HuH-7.5 (cell line): ENCODE results near the gene TCERG1L.

ENCODE experiments used
- DNase-seq: peaks from one replicate; pipeline ENCODE4 v3.0.0; 2011; ENCODE audit warnings: low spot score

Gene TCERG1L

DNA sequence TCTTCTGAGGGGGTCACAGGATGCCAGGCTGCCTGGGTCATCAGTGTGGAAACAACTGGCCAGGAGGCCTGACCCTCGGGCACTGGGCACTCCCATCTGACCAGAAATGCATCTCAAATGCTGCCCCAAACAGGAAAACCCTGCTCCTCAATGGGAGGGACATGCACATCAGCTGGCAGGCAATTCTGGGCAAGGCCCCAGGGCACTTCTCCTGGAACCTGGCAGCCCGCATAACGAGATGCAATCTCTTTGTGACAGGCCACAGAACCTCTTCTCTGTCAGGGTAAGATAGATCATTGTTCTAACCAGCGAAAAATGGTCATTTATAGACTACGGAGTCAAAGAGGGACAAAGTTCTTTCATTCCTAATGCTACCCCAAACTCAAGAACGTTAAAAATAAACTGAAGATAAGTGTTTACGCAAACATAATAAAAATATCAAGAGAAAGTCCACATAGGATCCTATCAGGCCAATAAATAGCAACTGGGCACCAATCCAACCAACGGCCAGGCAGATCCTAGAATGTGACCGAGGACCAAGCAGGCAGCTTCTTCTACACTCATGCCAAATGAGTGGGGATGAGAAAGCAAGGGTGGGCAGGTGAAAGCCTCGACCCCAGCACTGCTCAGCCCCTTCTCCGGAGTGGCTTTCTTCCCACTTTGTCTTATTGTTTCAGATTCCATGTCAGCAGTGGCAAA is 212.3 kb downstream of the TCERG1L start:
- no peak for DNase-seq

GRCh38 chr10:131098416-131098952 is 213.0 kb downstream of the TCERG1L start:
- no peak for DNase-seq

DNA sequence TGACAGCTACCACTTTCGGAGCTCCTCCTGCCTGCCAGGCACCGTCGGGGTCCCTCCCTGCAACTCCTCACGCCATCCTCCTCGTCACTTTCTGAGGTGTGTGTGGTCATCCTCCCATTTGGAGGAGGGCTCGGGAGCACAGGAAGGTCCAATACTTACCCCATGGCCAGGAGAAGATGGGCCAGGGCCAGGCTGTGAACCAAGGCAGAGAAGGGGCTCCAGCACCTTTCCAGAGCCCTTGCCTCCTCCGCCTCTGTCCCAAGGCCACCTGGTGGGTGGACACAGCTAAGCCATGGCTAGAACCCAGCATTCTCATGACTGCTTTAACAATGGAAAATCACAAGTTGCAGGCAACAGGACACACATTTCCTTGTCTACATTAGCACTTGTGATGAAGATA is 215.5 kb downstream of the TCERG1L start:
- no peak for DNase-seq

GRCh38 chr10:131095313-131095580 is 216.3 kb downstream of the TCERG1L start:
- no peak for DNase-seq

DNA sequence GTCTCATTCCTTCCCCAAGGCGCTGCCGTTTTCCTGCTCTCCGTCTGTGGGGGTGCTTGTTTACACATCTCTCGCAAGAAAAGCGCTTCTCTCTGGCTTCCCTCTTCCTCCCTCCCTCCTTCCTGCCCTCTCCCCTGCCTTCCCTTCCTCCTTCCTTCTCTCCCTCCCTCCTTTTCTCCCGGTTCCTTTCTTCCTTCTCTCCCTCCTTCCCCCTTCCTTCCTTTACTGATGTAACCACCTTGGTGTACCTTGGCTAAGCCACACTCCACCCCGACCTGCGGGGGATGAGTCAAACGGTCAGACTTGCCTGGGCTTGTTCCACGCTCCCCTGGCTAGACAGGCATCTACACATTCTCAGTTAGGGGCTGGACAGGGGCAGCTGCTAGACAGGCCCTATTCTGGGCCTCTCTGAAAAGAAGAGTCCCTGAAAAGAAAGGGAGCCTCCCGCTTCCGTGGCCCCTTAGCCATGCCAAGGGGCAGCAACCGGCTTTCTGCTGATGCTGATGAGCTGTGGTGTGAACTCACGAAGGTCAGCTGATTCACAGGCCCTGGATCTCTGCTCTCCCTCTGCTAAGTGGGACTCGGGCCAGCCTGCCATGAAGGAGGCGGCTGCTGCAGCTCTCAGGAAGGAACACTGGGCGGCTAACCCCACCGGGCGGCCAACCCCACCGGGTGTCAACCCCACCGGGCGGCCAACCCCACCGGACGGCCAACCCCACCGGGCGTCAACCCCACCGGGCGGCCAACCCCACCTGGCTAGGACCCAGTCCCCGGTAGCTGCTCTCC is 216.8 kb downstream of the TCERG1L start:
- DNase-seq: no peak

- no peak for DNase-seq
Measured at GRCh38 chr10:131093795-131094366, 217.6 kb downstream of the TCERG1L start.

- DNase-seq: no peak
Measured at GRCh38 chr10:131093346-131093745, 218.2 kb downstream of the TCERG1L start.

GRCh38 chr10:131092876-131093275 is 218.6 kb downstream of the TCERG1L start:
- no peak for DNase-seq

- no peak for DNase-seq
Measured at GRCh38 chr10:131092386-131092785, 219.1 kb downstream of the TCERG1L start.

GRCh38 chr10:131091682-131092081 is 219.8 kb downstream of the TCERG1L start:
- no peak for DNase-seq

- no peak for DNase-seq
Measured at GRCh38 chr10:131090761-131091661, 220.5 kb downstream of the TCERG1L start.

- no peak for DNase-seq
Measured at GRCh38 chr10:131089861-131090260, 221.7 kb downstream of the TCERG1L start.

DNA sequence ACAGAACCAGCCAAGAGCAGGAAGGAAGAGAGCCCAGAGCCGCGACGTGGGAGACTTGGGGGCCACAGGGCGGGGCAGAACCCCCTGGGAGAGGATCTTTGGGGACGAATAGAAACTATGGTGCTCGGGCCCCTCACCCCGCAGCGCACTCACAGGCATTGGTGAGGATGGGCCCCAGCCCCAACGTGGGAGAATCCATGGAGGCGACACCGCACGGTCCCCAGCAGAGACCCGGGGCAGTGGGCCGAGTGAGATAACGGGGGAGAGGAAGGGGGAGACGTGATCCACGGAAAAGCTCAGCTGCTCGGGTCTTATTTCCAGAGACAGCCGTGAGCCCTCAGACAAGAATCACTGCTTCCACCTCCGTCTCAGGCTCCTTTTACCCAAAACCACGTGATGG is 222.4 kb downstream of the TCERG1L start:
- no peak for DNase-seq

DNA sequence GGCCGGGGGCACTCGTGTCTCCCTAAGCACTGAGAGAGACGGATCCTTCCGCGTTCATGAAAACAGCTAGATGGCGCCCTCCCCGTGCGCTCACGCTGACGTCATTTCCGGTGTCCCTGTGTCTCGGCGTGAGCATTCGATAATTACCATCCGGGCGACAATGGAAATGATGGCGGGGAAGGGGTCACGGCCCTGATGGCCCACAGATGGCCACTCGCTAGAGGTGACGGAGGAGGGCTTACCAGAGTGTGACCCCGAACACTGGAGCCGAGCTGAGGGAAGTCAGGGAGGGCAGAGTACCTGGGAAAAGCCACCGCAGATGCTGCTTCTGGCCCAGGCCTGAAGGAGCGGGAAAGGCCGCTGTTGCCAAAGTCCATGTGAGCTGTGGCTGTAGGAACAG is 222.9 kb downstream of the TCERG1L start:
- no peak for DNase-seq

GRCh38 chr10:131087464-131088215 is 223.9 kb downstream of the TCERG1L start:
- DNase-seq: no peak

DNA sequence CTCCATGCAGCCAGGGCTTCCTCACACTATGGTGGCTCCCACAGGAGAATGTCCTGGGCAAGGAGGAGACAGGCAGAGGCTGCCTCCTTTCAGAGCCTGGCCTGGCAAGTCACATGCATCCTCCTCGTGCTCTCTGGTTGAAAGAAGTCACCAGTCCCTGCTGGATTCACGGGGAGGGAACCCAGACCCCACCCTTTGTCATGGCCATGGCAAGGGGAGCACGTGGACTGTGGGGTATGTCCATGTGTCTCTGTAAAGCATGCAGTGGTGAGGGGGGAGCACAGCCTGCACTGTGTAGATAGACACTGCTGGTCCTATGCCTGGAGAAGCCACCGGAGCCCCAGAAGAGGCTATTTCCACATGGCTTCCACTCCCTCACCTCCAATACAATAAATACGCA is 225.0 kb downstream of the TCERG1L start:
- no peak for DNase-seq

DNA sequence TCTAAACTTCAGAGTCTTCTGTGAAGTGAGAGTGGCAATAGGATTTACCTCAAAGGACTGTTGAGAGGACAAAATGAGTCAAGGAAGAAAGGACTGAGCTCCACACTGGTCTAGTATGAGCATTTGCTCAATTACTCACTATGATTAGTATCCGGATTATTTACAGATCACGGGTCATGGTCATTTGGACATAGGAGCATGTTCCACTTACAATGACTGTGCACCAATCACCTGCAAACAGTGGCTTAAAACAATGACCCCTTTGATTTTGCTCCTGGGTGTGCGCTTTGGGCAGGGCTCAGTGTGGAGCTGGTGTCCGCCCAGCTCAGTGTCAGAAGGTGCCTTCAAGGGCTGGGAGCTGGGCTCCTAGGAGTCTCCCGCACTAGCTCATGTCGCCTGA is 225.4 kb downstream of the TCERG1L start:
- no peak for DNase-seq

- DNase-seq: no peak
Measured at GRCh38 chr10:131085091-131085860, 226.2 kb downstream of the TCERG1L start.

DNA sequence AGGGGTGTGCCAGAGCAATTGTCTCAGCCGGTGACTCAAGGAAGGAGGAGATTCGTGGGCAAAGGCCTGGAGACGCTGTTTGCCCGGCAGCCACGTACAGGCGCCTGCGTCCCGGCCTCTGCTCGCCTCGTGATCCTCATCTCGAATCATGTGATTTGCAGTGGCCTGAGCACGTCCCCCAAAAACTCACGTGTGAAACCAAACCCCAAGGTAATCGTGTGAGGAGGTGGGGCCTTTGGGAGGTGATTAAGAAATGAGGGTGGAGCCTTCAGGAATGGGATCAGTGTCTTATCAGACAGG is 226.8 kb downstream of the TCERG1L start:
- no peak for DNase-seq

GRCh38 chr10:131083915-131084790 is 227.4 kb downstream of the TCERG1L start:
- DNase-seq: no peak
